Stimulated activated CD4-positive, alpha-beta T cell treated with anti-CD3 and anti-CD28 coated beads, Interleukin-15, amount 100 ng/mL, for 1 hour (primary cell): ENCODE data around the gene IRAG1.

Experiments used
- DNase-seq, 2 donors: peaks; one replicate each; pipeline ENCODE4 v3.0.0-alpha.2; 2020; ENCODE audit warnings: low read depth in 1 of 2, low spot score in 1 of 2

IRAG1 gene

GRCh38 chr11:10666556-10667520 is 26.7 kb downstream of the IRAG1 start:
- no peak for DNase-seq

GRCh38 chr11:10664496-10664895 is 29.1 kb downstream of the IRAG1 start:
- no peak for DNase-seq

- DNase-seq = no peak
Observed at GRCh38 chr11:10663990-10664389, 29.6 kb downstream of the IRAG1 start.

GRCh38 chr11:10663365-10663764 is 30.2 kb downstream of the IRAG1 start:
- no peak for DNase-seq

GRCh38 chr11:10660323-10660722 is 33.2 kb downstream of the IRAG1 start:
- DNase-seq = no peak

GRCh38 chr11:10659339-10660216 is 34.0 kb downstream of the IRAG1 start:
- no peak for DNase-seq

GRCh38 chr11:10658621-10659338 is 34.8 kb downstream of the IRAG1 start:
- DNase-seq = no peak

GRCh38 chr11:10657308-10658271 is 36.0 kb downstream of the IRAG1 start:
- DNase-seq = no peak

GRCh38 chr11:10655943-10656576 is 37.5 kb downstream of the IRAG1 start:
- no peak for DNase-seq

- DNase-seq = no peak
Observed at GRCh38 chr11:10655227-10655626, 38.3 kb downstream of the IRAG1 start.

- DNase-seq = no peak
Observed at GRCh38 chr11:10654811-10655150, 38.8 kb downstream of the IRAG1 start.

GRCh38 chr11:10653946-10654810 is 39.4 kb downstream of the IRAG1 start:
- DNase-seq = no peak

GRCh38 chr11:10653261-10653660 is 40.3 kb downstream of the IRAG1 start:
- DNase-seq = no peak

- no peak for DNase-seq
Observed at GRCh38 chr11:10651656-10652361, 41.7 kb downstream of the IRAG1 start.

GRCh38 chr11:10650630-10651029 is 42.9 kb downstream of the IRAG1 start:
- no peak for DNase-seq

- DNase-seq = no peak
Observed at GRCh38 chr11:10650166-10650565, 43.4 kb downstream of the IRAG1 start.

GRCh38 chr11:10648871-10649270 is 44.7 kb downstream of the IRAG1 start:
- DNase-seq = no peak

- no peak for DNase-seq
Observed at GRCh38 chr11:10646681-10647355, 46.7 kb downstream of the IRAG1 start.
